ENCODE data around the gene DDX19B. TPM values are rescaled to one million over a fixed set of nuclear protein-coding genes. Genes with fewer than 3 reads are reported as not detected.
"Not testable (repeated sequence)": the region's sequence is repeated elsewhere in the genome, so short reads cannot be mapped to it uniquely, and the experiment has no call there.

Gene DDX19B
- polyA plus RNA-seq, 3 donors = 29.2 to 33.0 (median 31.9) TPM

- Histone ChIP-seq H3K27ac (ENCODE audit: low read depth in 1 of 2, low read length in 2 of 2) (no peak overlapping the region), H2AFZ (ENCODE audit: insufficient read depth, low read depth, low read length, poor library complexity, severe bottlenecking) (no peak overlapping the region), H4K20me1 (ENCODE audit: insufficient read depth, low read length) (no peaks in the 10 kb centered on the region), H3K79me2 (ENCODE audit: insufficient read depth, low read length) (no peaks in the 10 kb centered on the region), H3K4me1 (ENCODE audit: control insufficient read depth in 1 of 2, insufficient read depth in 2 of 2, low read length in 2 of 2) (no peaks in the 10 kb centered on the region), H3K4me3 (replicated peaks in 1 of 3; ENCODE audit: low read depth in 2 of 3, low read length in 3 of 3) (no peak overlapping the region), H3K4me2 (replicated peaks; ENCODE audit: extremely low read depth, low read length, poor library complexity, severe bottlenecking) (no peak overlapping the region), H3K9ac (ENCODE audit: insufficient read depth, low read length, poor library complexity, severe bottlenecking) (no peak overlapping the region), H3K27me3 (ENCODE audit: control insufficient read depth in 2 of 2, insufficient read depth in 2 of 2, low read length in 2 of 2) (no peaks in the 10 kb centered on the region), H3K9me3 (replicated peaks in 1 of 2; ENCODE audit: control insufficient read depth in 1 of 2, insufficient read depth in 1 of 2, low read length in 2 of 2) (no peaks in the 10 kb centered on the region), H3K36me3 (replicated peaks in 1 of 2; ENCODE audit: control insufficient read depth in 1 of 2, insufficient read depth in 2 of 2, low read length in 2 of 2) (peaks cover 45 to 79% of the 10 kb centered on the region in 2 donors)
- intact Hi-C loops (cut with micrococcal nuclease) = no loop called here
- peaks cover 58 to 85% of the 10 kb centered on the region in 2 donors for H3K36me3 Mint-ChIP-seq
- TF ChIP-seq CTCF (IDR thresholded peaks at IDR 0.05) = no peak
- no peak overlapping the region for H3K27ac Mint-ChIP-seq
- no peak for DNase-seq
- H3K9me3 Mint-ChIP-seq = peaks cover 0 to 1% (median 0%) of the 10 kb centered on the region in 7 donors
- H3K4me1 Mint-ChIP-seq = peaks cover 2% of the 10 kb centered on the region
- 96% methylated on average over 14 of the region's 14 CpGs for whole genome bisulfite sequencing (ENCODE audit: insufficient coverage)
- no peak overlapping the region for H3K4me3 Mint-ChIP-seq
- H3K27me3 Mint-ChIP-seq (ENCODE audit: low read depth in 3 of 3) = no peaks in the 10 kb centered on the region
Measured at GRCh38 chr16:70258065-70258464, 40.9 kb upstream of the DDX19B start.

- no peaks in the 10 kb centered on the region for H3K9me3 ChIP-seq (replicated peaks in 1 of 2; ENCODE audit: control insufficient read depth in 1 of 2, insufficient read depth in 1 of 2, low read length in 2 of 2)
- H3K4me3 ChIP-seq (replicated peaks in 1 of 3; ENCODE audit: low read depth in 2 of 3, low read length in 3 of 3) = no peak overlapping the region
- no peaks in the 10 kb centered on the region for H3K79me2 ChIP-seq (ENCODE audit: insufficient read depth, low read length)
- peaks cover under 1% of the 10 kb centered on the region for H3K4me1 Mint-ChIP-seq
- H3K27ac Mint-ChIP-seq = peak overlapping the region in 1 of 7 donors; percentile 33
- no peak overlapping the region for H3K9ac ChIP-seq (ENCODE audit: insufficient read depth, low read length, poor library complexity, severe bottlenecking)
- H3K4me2 ChIP-seq (replicated peaks; ENCODE audit: extremely low read depth, low read length, poor library complexity, severe bottlenecking) = no peak overlapping the region
- intact Hi-C loops (cut with micrococcal nuclease) = no loop called here
- no peaks in the 10 kb centered on the region for H3K4me1 ChIP-seq (ENCODE audit: control insufficient read depth in 1 of 2, insufficient read depth in 2 of 2, low read length in 2 of 2)
- no peak overlapping the region for H2AFZ ChIP-seq (ENCODE audit: insufficient read depth, low read depth, low read length, poor library complexity, severe bottlenecking)
- no peaks in the 10 kb centered on the region for H3K27me3 Mint-ChIP-seq (ENCODE audit: low read depth in 3 of 3)
- H3K36me3 ChIP-seq (replicated peaks in 1 of 2; ENCODE audit: control insufficient read depth in 1 of 2, insufficient read depth in 2 of 2, low read length in 2 of 2) = peaks cover 44 to 88% of the 10 kb centered on the region in 2 donors
- peaks cover 56 to 90% of the 10 kb centered on the region in 2 donors for H3K36me3 Mint-ChIP-seq
- no peaks in the 10 kb centered on the region for H4K20me1 ChIP-seq (ENCODE audit: insufficient read depth, low read length)
- H3K27ac ChIP-seq (ENCODE audit: low read depth in 1 of 2, low read length in 2 of 2) = no peak overlapping the region
- no peak overlapping the region for H3K4me3 Mint-ChIP-seq
- no peaks in the 10 kb centered on the region for H3K27me3 ChIP-seq (ENCODE audit: control insufficient read depth in 2 of 2, insufficient read depth in 2 of 2, low read length in 2 of 2)
- DNase-seq = no peak
- H3K9me3 Mint-ChIP-seq = peaks cover 0 to 1% (median 0%) of the 10 kb centered on the region in 7 donors
- 100% methylated on average over 7 of the region's 10 CpGs for WGBS (ENCODE audit: insufficient coverage)
- no peak for TF ChIP-seq CTCF (IDR thresholded peaks at IDR 0.05)
Measured at GRCh38 chr16:70258946-70259345, 40.0 kb upstream of the DDX19B start.

- intact Hi-C loops (cut with micrococcal nuclease); H4K20me1 ChIP-seq (ENCODE audit: insufficient read depth, low read length); H3K9me3 Mint-ChIP-seq; H3K4me3 Mint-ChIP-seq; H3K4me1 ChIP-seq (ENCODE audit: control insufficient read depth in 1 of 2, insufficient read depth in 2 of 2, low read length in 2 of 2); H3K4me1 Mint-ChIP-seq; H3K27ac Mint-ChIP-seq; H3K4me2 ChIP-seq (replicated peaks; ENCODE audit: extremely low read depth, low read length, poor library complexity, severe bottlenecking); H3K79me2 ChIP-seq (ENCODE audit: insufficient read depth, low read length); DNase-seq; H3K27me3 ChIP-seq (ENCODE audit: control insufficient read depth in 2 of 2, insufficient read depth in 2 of 2, low read length in 2 of 2); H3K27me3 Mint-ChIP-seq (ENCODE audit: low read depth in 3 of 3); H3K9ac ChIP-seq (ENCODE audit: insufficient read depth, low read length, poor library complexity, severe bottlenecking); H3K27ac ChIP-seq (ENCODE audit: low read depth in 1 of 2, low read length in 2 of 2); H3K9me3 ChIP-seq (replicated peaks in 1 of 2; ENCODE audit: control insufficient read depth in 1 of 2, insufficient read depth in 1 of 2, low read length in 2 of 2); H2AFZ ChIP-seq (ENCODE audit: insufficient read depth, low read depth, low read length, poor library complexity, severe bottlenecking); H3K4me3 ChIP-seq (replicated peaks in 1 of 3; ENCODE audit: low read depth in 2 of 3, low read length in 3 of 3): not testable (repeated sequence)
- H3K36me3 ChIP-seq (replicated peaks in 1 of 2; ENCODE audit: control insufficient read depth in 1 of 2, insufficient read depth in 2 of 2, low read length in 2 of 2) = peaks cover 53 to 90% of the 10 kb centered on the region in 2 donors
- WGBS (ENCODE audit: insufficient coverage) = 96% methylated on average over 3 of the region's 6 CpGs
- H3K36me3 Mint-ChIP-seq = peaks cover 59 to 94% of the 10 kb centered on the region in 2 donors
Measured at GRCh38 chr16:70259903-70260302, 39.1 kb upstream of the DDX19B start.
